Fibroblast of lung (primary cell): ENCODE data around the gene SCTR. TPM values are rescaled to one million over a fixed set of nuclear protein-coding genes. Genes with fewer than 3 reads are reported as not detected.
A peak's percentile ranks its signal among the peaks of the same experiment; 100 is the strongest.

Experiments
- DNase-seq, 2 donors: peaks; one replicate each; pipeline versions ENCODE4 v3.0.0 to v3.0.0-alpha.2; 2010; ENCODE audit warnings: low read depth in 2 of 2
- H2AFZ ChIP-seq: 2 replicates; pipeline ENCODE4 v1.5.1; 2012; ENCODE audit warnings: low read length, control low read depth, inconsistent platforms
- H3K27ac ChIP-seq: 2 replicates; pipeline ENCODE4 v1.5.1; 2011; ENCODE audit warnings: low read length, control low read depth; ENCODE audit not compliant: insufficient read depth
- H3K27me3 ChIP-seq: 2 replicates; pipeline ENCODE4 v1.5.1; 2011; ENCODE audit warnings: mild to moderate bottlenecking, low read length; ENCODE audit not compliant: control insufficient read depth, insufficient read depth
- H3K36me3 ChIP-seq: 2 replicates; pipeline ENCODE4 v1.5.1; 2011; ENCODE audit warnings: low read length; ENCODE audit not compliant: control insufficient read depth, insufficient read depth
- H3K4me1 ChIP-seq: 2 replicates; pipeline ENCODE4 v1.5.1; 2011; ENCODE audit warnings: low read length; ENCODE audit not compliant: control insufficient read depth, insufficient read depth; ENCODE audit errors: extremely low read depth
- H3K4me2 ChIP-seq: 2 replicates; pipeline ENCODE4 v1.5.1; 2011; ENCODE audit warnings: low read length, control low read depth; ENCODE audit not compliant: insufficient read depth; ENCODE audit errors: extremely low read depth
- H3K4me3 ChIP-seq, 4 experiments: fragments of 200-600 bp in 1 of 4; sonication (generic) in 1 of 4; replicated peaks in 1 of 4; 2 replicates each; pipeline ENCODE4 v1.5.1; 2011 to 2016; ENCODE audit warnings: low read length in 4 of 4, low read depth in 3 of 4, mild to moderate bottlenecking in 3 of 4, control low read depth in 2 of 4, inconsistent platforms in 1 of 4, mixed read lengths in 1 of 4; ENCODE audit not compliant: insufficient read depth in 1 of 4; ENCODE audit errors: control extremely low read depth in 1 of 4
- H3K79me2 ChIP-seq: 2 replicates; pipeline ENCODE4 v1.5.1; 2012; ENCODE audit warnings: mild to moderate bottlenecking, low read length, inconsistent platforms; ENCODE audit not compliant: control insufficient read depth, insufficient read depth
- H3K9ac ChIP-seq: 2 replicates; pipeline ENCODE4 v1.5.1; 2011; ENCODE audit warnings: mild to moderate bottlenecking, low read length, control low read depth; ENCODE audit not compliant: insufficient read depth
- H3K9me3 ChIP-seq: 2 replicates; pipeline ENCODE4 v1.5.1; 2012; ENCODE audit warnings: low read depth, low read length; ENCODE audit not compliant: control insufficient read depth, insufficient read depth
- H4K20me1 ChIP-seq: 2 replicates; pipeline ENCODE4 v1.5.1; 2011; ENCODE audit warnings: low read length; ENCODE audit not compliant: control insufficient read depth, insufficient read depth; ENCODE audit errors: extremely low read depth
- EZH2 ChIP-seq: IDR thresholded peaks from 2 replicates; pipeline ENCODE4 v1.5.1; 2012; ENCODE audit warnings: low read length, control low read depth, mild to moderate bottlenecking; ENCODE audit errors: missing control alignments
- polyA plus RNA-seq, 2 donors: library from polyadenylated mRNA; depleted of rRNA in 1 of 2; stranded (reverse) in 1 of 2; unstranded in 1 of 2; fragments of >200 nt; gene quantifications; 2 replicates each; pipeline ENCODE4 v1.2.1, GENCODE V29; 2011 to 2012; ENCODE audit warnings: missing spikeins in 1 of 2
- total RNA-seq: library from RNA; depleted of rRNA; stranded (reverse); fragments of >200 nt; gene quantifications from 2 replicates; pipeline ENCODE4 v1.2.1, GENCODE V29; 2014
- TF ChIP-seq, protein P1 (sequence below), 2 donors: IDR thresholded peaks in 1 of 2; conservative IDR thresholded peaks in 1 of 2; 1 replicate in 1 of 2; 2 replicates in 1 of 2; pipeline ENCODE4 v1.5.1; 2011 to 2012; ENCODE audit warnings: low read length in 2 of 2, control low read depth in 1 of 2, inconsistent platforms in 1 of 2, low read depth in 1 of 2, mild to moderate bottlenecking in 1 of 2

Gene SCTR
- total and polyA plus RNA-seq, 2 donors (not counting 1 experiment from before 2014, with no cell fraction given), result not detected

GRCh38 chr2:119433636-119434327 lies 90.5 kb downstream of the SCTR start:
- H3K9ac ChIP-seq, result no peak overlapping the region
- no peak overlapping the region for H3K4me2 ChIP-seq
- H3K79me2 ChIP-seq, result no peaks in the 10 kb centered on the region
- TF ChIP-seq EZH2, result no peak
- TF ChIP-seq, protein P1, sequence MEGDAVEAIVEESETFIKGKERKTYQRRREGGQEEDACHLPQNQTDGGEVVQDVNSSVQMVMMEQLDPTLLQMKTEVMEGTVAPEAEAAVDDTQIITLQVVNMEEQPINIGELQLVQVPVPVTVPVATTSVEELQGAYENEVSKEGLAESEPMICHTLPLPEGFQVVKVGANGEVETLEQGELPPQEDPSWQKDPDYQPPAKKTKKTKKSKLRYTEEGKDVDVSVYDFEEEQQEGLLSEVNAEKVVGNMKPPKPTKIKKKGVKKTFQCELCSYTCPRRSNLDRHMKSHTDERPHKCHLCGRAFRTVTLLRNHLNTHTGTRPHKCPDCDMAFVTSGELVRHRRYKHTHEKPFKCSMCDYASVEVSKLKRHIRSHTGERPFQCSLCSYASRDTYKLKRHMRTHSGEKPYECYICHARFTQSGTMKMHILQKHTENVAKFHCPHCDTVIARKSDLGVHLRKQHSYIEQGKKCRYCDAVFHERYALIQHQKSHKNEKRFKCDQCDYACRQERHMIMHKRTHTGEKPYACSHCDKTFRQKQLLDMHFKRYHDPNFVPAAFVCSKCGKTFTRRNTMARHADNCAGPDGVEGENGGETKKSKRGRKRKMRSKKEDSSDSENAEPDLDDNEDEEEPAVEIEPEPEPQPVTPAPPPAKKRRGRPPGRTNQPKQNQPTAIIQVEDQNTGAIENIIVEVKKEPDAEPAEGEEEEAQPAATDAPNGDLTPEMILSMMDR (conservative IDR thresholded peaks at IDR 0.05 in 1 of 2, IDR thresholded peaks at IDR 0.05 in 1 of 2; ENCODE audit: low read depth in 1 of 2, low read length in 2 of 2), result no peak
- DNase-seq, result no peak
- no peak overlapping the region for H2AFZ ChIP-seq
- H3K4me1 ChIP-seq, result peaks cover 5% of the 10 kb centered on the region
- H3K4me3 ChIP-seq, result no peak overlapping the region
- no peak overlapping the region for H3K27ac ChIP-seq
- no peaks in the 10 kb centered on the region for H3K36me3 ChIP-seq
- H4K20me1 ChIP-seq, result no peaks in the 10 kb centered on the region
- H3K27me3 ChIP-seq, result peaks cover 14% of the 10 kb centered on the region
- no peaks in the 10 kb centered on the region for H3K9me3 ChIP-seq

DNA sequence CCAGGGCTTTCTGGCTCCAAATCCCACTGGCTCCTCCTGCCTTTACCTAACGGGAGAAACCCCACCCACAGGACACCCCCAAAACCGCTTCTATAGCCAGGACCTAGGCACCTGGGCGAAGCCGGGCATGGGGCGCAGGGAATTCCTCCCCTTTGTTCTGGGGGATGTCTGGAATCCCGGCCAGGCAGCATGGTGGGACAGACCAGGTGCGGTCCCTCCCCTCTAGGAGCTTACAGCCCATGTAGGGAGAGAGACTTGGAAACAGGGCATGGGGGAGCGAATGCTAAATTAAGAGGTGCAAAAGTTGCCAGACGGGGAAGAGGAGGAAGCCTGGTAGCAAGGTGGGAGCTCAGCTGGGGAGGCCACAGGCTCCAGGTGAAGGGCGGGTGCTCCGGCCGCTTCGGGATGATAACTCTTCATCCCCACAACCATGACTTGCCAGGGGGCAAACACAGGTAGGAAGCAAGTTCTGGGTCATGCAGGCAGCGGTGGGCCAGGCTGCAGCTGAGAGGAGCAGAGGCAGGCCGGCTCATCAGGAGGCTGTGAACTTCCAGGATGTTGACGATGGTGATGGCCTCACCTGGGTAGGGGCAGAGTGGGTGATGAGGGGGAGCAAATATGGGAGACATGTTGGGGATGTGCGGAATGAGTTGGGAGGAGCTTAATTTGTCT lies 91.3 kb downstream of the SCTR start:
- Histone ChIP-seq H3K36me3 (no peaks in the 10 kb centered on the region), H4K20me1 (no peaks in the 10 kb centered on the region), H3K9ac (no peak overlapping the region), H3K4me1 (peaks cover 5% of the 10 kb centered on the region), H3K79me2 (no peaks in the 10 kb centered on the region), H3K27ac (no peak overlapping the region), H3K4me2 (no peak overlapping the region), H3K4me3 (peak overlapping the region in 1 of 4 experiments; percentile 58), H2AFZ (no peak overlapping the region), H3K9me3 (no peaks in the 10 kb centered on the region), H3K27me3 (peaks cover 16% of the 10 kb centered on the region)
- DNase-seq, result no peak
- TF ChIP-seq, protein P1 (conservative IDR thresholded peaks at IDR 0.05 in 1 of 2, IDR thresholded peaks at IDR 0.05 in 1 of 2; ENCODE audit: low read depth in 1 of 2, low read length in 2 of 2), result no peak
- TF ChIP-seq EZH2, result no peak

DNA sequence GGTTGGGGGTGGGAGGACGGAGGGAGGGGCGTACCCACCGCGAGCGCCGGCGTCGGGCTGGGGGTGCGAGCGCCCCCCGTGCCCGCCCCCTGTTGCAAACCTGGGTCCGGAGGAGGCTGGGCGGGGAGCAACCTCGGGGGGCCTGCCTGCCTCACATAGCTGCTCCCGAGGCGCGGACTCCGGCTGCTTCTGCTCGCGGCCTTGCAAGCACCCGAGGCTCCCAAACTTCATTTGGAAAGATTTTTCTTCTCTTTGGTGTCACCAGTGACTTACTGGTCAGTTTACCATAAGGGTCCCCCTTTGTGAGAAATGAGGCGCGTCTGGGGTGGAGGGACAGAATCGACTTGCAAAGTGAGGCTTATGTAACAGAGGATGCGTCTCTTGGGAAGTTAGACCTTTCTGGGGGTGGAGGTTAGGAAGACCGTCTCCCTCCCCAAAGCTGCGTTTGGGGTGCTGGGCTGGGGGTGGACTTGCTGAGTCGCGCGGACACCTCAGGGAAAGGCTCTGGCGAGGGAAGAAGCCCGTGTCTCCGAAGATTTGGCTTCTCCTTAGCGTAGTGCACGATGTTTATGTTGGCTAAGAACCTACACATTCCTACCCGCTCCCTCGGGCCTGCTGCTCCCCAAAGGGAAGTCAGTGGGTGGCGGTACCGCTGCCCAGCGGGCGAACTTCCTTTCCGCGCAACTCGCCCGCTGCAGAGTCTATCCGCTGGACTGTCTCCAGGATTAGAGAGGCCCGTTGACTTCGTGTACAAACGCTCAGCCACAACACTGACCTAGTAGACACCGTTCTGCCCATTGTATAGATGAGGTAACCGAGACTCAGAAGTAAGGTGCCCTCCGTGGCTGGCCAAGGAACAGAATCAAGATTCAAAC lies 92.1 kb downstream of the SCTR start:
- H3K79me2 ChIP-seq, result no peaks in the 10 kb centered on the region
- H2AFZ ChIP-seq, result peak overlapping the region; percentile 14
- peak overlapping the region; percentile 28 for H3K4me2 ChIP-seq
- TF ChIP-seq, protein P1 (conservative IDR thresholded peaks at IDR 0.05 in 1 of 2, IDR thresholded peaks at IDR 0.05 in 1 of 2; ENCODE audit: low read depth in 1 of 2, low read length in 2 of 2), result no peak
- TF ChIP-seq EZH2, result no peak
- peak overlapping the region; percentile 17 to 58 (median 41) for H3K4me3 ChIP-seq
- no peaks in the 10 kb centered on the region for H4K20me1 ChIP-seq
- peaks cover 5% of the 10 kb centered on the region for H3K4me1 ChIP-seq
- no peaks in the 10 kb centered on the region for H3K9me3 ChIP-seq
- DNase-seq, result peak; percentile 51 to 66
- peaks cover 22% of the 10 kb centered on the region for H3K27me3 ChIP-seq
- H3K27ac ChIP-seq, result no peak overlapping the region
- no peaks in the 10 kb centered on the region for H3K36me3 ChIP-seq
- H3K9ac ChIP-seq, result no peak overlapping the region
